ENCODE data around the gene IFNG-AS1. TPM values are rescaled to one million over a fixed set of nuclear protein-coding genes. Genes with fewer than 3 reads are reported as not detected.

IFNG-AS1 gene
- total and polyA plus RNA-seq, 12 donors, result 0.13 to 1.7 (median 0.46) TPM; not detected in 4

DNA sequence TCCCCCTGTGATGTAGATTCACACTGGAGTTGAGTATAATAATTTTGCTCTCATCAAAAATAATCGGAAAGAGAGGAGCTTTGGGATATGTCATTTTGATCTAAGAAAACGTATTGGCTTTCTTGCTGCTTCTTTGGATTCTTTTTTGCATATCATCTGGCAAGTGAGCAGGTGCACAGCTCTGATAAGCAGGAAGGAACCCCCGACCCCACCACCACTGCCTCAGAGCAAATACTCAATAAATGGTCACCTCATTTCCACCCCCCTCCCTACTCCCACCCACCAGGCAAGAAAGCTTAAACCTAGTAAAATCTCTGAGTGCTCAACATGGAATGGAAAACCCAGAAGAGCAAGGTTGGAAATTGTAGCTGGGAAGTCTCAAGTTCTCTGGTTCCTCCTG, 49.4 kb downstream of the IFNG-AS1 start:
- WGBS, 2 donors, result 64 to 75% methylated on average over 3 of the region's 3 CpGs
- no peaks in the 10 kb centered on the region for H3K4me1 ChIP-seq
- no peaks in the 10 kb centered on the region for H3K9me3 ChIP-seq
- DNase-seq (no peak), ATAC-seq (no peak)
- H3K27me3 ChIP-seq, result no peaks in the 10 kb centered on the region
- H3K4me3 ChIP-seq, result no peak overlapping the region
- intact Hi-C loops (cut with DNase I), result no loop called here
- no peak for TF ChIP-seq CTCF (IDR thresholded peaks at IDR 0.05)
- H3K36me3 ChIP-seq, result no peaks in the 10 kb centered on the region
- no peak overlapping the region for H3K27ac ChIP-seq

DNA sequence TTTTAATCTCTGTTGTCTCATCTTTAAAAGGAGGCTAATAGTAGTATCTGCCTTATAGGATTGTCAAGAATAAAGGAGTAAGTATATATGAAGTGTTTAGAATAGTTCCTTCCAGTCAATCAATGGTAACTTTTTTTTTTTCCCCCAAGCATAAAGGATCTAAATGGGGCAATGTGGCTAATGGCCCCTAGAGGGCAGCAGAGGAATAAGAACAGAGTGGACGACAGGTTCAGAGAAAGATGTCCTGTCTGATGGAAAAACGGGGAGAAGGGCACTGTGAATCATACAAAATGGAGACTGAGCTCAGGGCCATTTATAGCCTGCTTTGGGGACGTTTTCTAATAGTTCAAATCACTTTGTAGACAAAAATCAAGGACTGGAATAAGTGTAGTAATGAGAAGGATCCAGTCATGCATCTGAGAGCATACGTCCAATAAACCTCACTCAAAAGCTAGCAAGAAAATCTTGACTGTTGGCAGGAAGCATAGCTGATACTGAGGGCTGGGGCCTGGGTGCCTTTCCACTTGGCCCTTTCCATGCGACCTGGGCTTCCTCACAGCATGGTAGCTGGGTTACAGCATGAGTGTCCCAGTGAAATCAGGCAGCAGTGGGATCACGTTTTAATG, 51.3 kb downstream of the IFNG-AS1 start:
- Histone ChIP-seq H3K27ac (no peak overlapping the region), H3K9me3 (peaks cover 0 to under 1% (median 0%) of the 10 kb centered on the region in 11 donors), H3K36me3 (no peaks in the 10 kb centered on the region), H3K4me1 (no peaks in the 10 kb centered on the region), H3K27me3 (no peaks in the 10 kb centered on the region), H3K4me3 (no peak overlapping the region)
- peak in 5 of 8 donors; percentile 58 to 89 (median 73) for ATAC-seq
- TF ChIP-seq CTCF (IDR thresholded peaks at IDR 0.05), result peak; percentile 61 to 89 (median 86)
- peak in 1 of 2 donors; percentile 47 for DNase-seq
- intact Hi-C loops (cut with DNase I), result loop anchor here in 7 of 10 donors (5.0 to 10.0 kb wide), 5 partner anchors 184 to 277 kb away; partner anchors contain the start of gene IL26 (in 1 of the 7)
- 29 to 30% methylated on average over 6 of the region's 6 CpGs for WGBS, 2 donors

DNA sequence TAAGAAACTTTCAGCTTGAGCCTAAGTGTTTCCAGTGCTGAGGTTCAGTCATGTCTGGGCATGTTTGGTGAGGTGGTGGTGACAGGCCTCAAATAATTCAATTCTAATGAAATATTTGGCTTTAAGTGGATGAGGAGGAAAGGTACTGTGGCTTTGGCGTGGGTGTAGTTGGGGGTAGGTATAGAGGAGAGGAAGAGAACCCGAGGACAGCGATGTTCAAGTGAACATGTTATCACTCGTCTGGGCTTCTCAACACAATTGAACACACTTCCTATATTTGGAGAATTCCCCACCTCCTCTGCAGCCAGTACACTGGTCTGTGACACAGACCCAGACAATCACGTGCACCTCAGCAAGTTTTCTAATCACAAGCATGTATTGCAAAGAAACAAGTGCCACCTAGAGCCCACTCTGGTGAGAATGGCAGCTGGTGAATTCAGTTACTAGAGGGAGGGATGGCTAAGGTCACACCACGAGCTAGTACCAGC, 53.0 kb downstream of the IFNG-AS1 start:
- no peak overlapping the region for H3K4me3 ChIP-seq
- no peaks in the 10 kb centered on the region for H3K4me1 ChIP-seq
- H3K36me3 ChIP-seq, result no peaks in the 10 kb centered on the region
- no peak overlapping the region for H3K27ac ChIP-seq
- ATAC-seq (peak in 1 of 8 donors; percentile 37), DNase-seq (peak in 1 of 2 donors; percentile 3)
- WGBS, 2 donors, result 21 to 43% methylated on average over 6 of the region's 6 CpGs
- H3K9me3 ChIP-seq, result peaks cover 0 to 4% (median 0%) of the 10 kb centered on the region in 11 donors
- TF ChIP-seq CTCF (IDR thresholded peaks at IDR 0.05), result no peak
- intact Hi-C loops (cut with DNase I), result loop anchor here in 7 of 10 donors (5.0 to 10.0 kb wide), 5 partner anchors 183 to 275 kb away; partner anchors contain the start of gene IL26 (in 1 of the 7)
- no peaks in the 10 kb centered on the region for H3K27me3 ChIP-seq

DNA sequence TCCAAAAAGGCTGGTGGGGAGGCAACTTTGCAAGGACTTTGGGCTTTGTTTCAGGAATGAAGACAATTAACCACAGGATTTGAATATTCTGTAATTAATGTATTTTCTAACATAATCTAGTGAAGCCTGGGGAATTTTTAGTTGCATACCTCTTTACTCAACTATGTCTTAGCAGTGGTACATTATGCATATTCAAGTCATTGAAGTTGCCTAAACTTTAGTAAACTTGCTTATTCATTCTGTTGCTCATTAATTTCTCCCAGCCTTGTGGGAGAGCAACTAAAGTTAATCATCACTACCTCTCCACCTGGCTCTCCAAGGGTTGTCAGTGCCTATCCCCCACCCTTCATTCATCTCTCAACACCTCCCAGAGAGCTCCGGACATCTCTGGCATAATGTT, 54.2 kb downstream of the IFNG-AS1 start:
- TF ChIP-seq CTCF (IDR thresholded peaks at IDR 0.05), result no peak
- intact Hi-C loops (cut with DNase I), result loop anchor here in 7 of 10 donors (5.0 to 10.0 kb wide), 5 partner anchors 181 to 274 kb away; partner anchors contain the start of gene IL26 (in 1 of the 7)
- 83 to 87% methylated on average over 1 of the region's 1 CpG for WGBS, 2 donors
- no peaks in the 10 kb centered on the region for H3K4me1 ChIP-seq
- H3K27ac ChIP-seq, result no peak overlapping the region
- H3K4me3 ChIP-seq, result no peak overlapping the region
- ATAC-seq (no peak), DNase-seq (no peak)
- no peaks in the 10 kb centered on the region for H3K36me3 ChIP-seq
- H3K27me3 ChIP-seq, result no peaks in the 10 kb centered on the region
- peaks cover 0 to 4% (median 0%) of the 10 kb centered on the region in 11 donors for H3K9me3 ChIP-seq

All from heart right ventricle (tissue), 16 donors.